Transverse colon (tissue), 4 donors: ENCODE results near the gene MBTD1. TPM values are rescaled to one million over a fixed set of nuclear protein-coding genes. Genes with fewer than 3 reads are reported as not detected.

ENCODE experiments used
- DNase-seq: peaks from one replicate; pipeline ENCODE4 v3.0.0-alpha.2; 2019
- H3K27ac ChIP-seq, 4 donors: fragments of 200-600 bp; sonication (generic); 2 replicates each; pipeline ENCODE4 v1.5.1; 2016 to 2018; ENCODE audit warnings: inconsistent platforms in 4 of 4
- H3K27me3 ChIP-seq: fragments of 200-600 bp; sonication (generic); 2 replicates; pipeline ENCODE4 v1.5.1; 2017; ENCODE audit warnings: inconsistent platforms
- H3K36me3 ChIP-seq, 4 donors: fragments of 200-600 bp; sonication (generic); 2 replicates each; pipeline ENCODE4 v1.5.1; 2017 to 2019; ENCODE audit warnings: inconsistent platforms in 4 of 4
- H3K4me1 ChIP-seq, 4 donors: fragments of 200-600 bp; sonication (generic); 2 replicates each; pipeline ENCODE4 v1.5.1; 2017 to 2020; ENCODE audit warnings: inconsistent platforms in 4 of 4
- H3K4me3 ChIP-seq, 4 donors: fragments of 200-600 bp; sonication (generic); 1 replicate in 1 of 4; 2 replicates in 3 of 4; pipeline versions ENCODE4 v1.5.1 to v1.6.1; 2017 to 2019; ENCODE audit warnings: inconsistent platforms in 4 of 4
- H3K9me3 ChIP-seq, 2 donors: fragments of 200-600 bp; sonication (generic); 2 replicates each; pipeline ENCODE4 v1.5.1; 2017 to 2019; ENCODE audit warnings: inconsistent platforms in 2 of 2
- EP300 ChIP-seq: sonication (generic); formaldehyde crosslinking; IDR thresholded peaks from one replicate; pipeline ENCODE4 v1.6.1; 2017; ENCODE audit warnings: antibody characterized with exemption, low read depth
- POLR2A ChIP-seq: fragments of 450-650 bp; IDR thresholded peaks from one replicate; pipeline ENCODE4 v1.6.1; 2016; ENCODE audit warnings: antibody characterized with exemption, mild to moderate bottlenecking, moderate library complexity
- POLR2AphosphoS5 ChIP-seq, 3 donors: sonication (generic); formaldehyde crosslinking; IDR thresholded peaks; one replicate each; pipeline ENCODE4 v1.6.1; 2016; ENCODE audit warnings: antibody characterized with exemption in 3 of 3
- WGBS, 2 donors: methylation state at CpG; one replicate each; pipeline ENCODE4 v1.1.5; 2018; ENCODE audit warnings: low coverage in 1 of 2; 5-methylcytosine and 5-hydroxymethylcytosine counted together
- in situ Hi-C, 4 donors: fragments of 200-750 bp; cut with MboI; loops; one replicate each; pipeline versions ENCODE4 v1.15.0 to v1.15.1; 2017; ENCODE audit warnings: low sequenced_read_pairs in 3 of 4, low pct_ligation_motif_present in 1 of 4, low pct_unique_long_range_greater_than_20kb in 1 of 4
- intact Hi-C: fragments of 100-400 bp; cut with DNase I; formaldehyde crosslinking; loops from one replicate; pipeline ENCODE4 v1.15.1; 2023; ENCODE audit warnings: low total_unique reads
- total RNA-seq, 4 donors: library from RNA; depleted of rRNA; stranded (reverse); fragments of >200 nt; gene quantifications; one replicate each; pipeline ENCODE4 v1.1.0, GENCODE V29; 2016
- TF ChIP-seq, protein P1 (sequence below), 5 experiments: fragments of 200-600 bp in 3 of 5; fragments of 450-650 bp in 2 of 5; sonication (generic) in 3 of 5; IDR thresholded peaks; 1 replicate in 2 of 5; 2 replicates in 3 of 5; pipeline ENCODE4 v1.5.1; 2016 to 2017; ENCODE audit warnings: antibody characterized with exemption in 5 of 5, inconsistent platforms in 3 of 5, mild to moderate bottlenecking in 2 of 5, moderate library complexity in 1 of 5

Gene MBTD1
- total RNA-seq, 4 donors from 2014 or later: 3.8 to 28.1 (median 12.3) TPM

DNA sequence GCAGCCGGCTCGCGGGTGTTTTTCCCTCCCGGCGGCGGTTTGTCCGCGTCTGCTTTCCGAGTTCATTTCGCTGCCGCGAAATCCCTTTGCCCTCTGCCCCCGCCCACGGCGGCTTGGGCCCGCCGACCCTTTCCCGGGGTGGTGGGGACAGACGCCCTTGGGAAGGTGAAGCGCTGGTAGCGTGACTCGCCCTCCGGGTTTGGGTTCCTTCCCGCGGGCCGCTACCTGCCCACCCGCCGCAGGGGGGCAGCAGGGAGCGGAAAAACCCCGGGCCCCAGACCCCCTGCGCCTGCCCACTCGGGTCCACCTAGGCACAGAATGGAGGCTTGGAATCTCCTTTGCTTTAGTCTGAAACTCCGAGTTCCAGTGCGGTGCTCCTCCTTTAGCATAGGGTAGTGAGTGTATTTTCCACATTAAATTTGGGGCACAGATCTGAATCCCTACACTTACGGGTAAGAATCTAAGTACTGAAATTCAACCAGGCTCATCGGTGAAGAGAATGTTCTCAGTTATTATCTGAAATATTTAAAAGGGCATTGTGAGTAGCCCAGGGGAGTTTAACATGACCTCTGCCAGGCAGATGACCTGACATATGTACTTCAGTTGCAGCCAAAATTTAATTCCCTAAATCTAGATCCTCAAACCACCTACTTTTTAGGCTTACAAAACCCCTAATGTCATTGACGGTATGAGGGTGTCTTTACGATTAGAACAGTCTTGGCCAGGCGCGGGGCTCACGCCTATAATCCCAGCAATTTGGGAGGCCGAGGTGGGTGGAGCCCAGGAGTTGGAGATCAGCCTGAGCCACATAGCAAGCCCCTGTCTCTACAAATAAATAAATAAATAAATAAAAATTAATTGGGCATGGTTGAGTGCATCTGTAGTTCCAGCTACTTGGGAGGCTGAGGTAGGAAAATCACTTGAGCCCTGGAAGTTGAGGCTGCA, 92.6 kb downstream of the MBTD1 start:
- intact Hi-C loops: no loop called here
- in situ Hi-C loops: loop anchor here in 2 of 4 donors (25.0 kb wide), 1 partner anchor 305 kb away; the partner anchor contains the start of gene TOB1 (in 2 of the 2)
- Histone ChIP-seq H3K27me3 (no peaks in the 10 kb centered on the region), H3K4me3 (peak overlapping the region; percentile 70 to 100 (median 92)), H3K27ac (peak overlapping the region; percentile 97 to 98 (median 98)), H3K9me3 (no peaks in the 10 kb centered on the region), H3K36me3 (peaks cover 0 to 11% (median 3%) of the 10 kb centered on the region in 4 donors), H3K4me1 (peaks cover 7 to 24% (median 17%) of the 10 kb centered on the region in 4 donors)
- peak; percentile 64 for DNase-seq
- WGBS, 2 donors: 0 to 8% methylated on average over 2 to 40 of the region's 42 CpGs
- TF ChIP-seq EP300 (no peak), POLR2AphosphoS5 (IDR thresholded peaks at IDR 0.05) (peak in 1 of 3 donors; percentile 4)
- TF ChIP-seq, protein P1, sequence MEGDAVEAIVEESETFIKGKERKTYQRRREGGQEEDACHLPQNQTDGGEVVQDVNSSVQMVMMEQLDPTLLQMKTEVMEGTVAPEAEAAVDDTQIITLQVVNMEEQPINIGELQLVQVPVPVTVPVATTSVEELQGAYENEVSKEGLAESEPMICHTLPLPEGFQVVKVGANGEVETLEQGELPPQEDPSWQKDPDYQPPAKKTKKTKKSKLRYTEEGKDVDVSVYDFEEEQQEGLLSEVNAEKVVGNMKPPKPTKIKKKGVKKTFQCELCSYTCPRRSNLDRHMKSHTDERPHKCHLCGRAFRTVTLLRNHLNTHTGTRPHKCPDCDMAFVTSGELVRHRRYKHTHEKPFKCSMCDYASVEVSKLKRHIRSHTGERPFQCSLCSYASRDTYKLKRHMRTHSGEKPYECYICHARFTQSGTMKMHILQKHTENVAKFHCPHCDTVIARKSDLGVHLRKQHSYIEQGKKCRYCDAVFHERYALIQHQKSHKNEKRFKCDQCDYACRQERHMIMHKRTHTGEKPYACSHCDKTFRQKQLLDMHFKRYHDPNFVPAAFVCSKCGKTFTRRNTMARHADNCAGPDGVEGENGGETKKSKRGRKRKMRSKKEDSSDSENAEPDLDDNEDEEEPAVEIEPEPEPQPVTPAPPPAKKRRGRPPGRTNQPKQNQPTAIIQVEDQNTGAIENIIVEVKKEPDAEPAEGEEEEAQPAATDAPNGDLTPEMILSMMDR (IDR thresholded peaks at IDR 0.05): peak; percentile 72 to 87 (median 74)

DNA sequence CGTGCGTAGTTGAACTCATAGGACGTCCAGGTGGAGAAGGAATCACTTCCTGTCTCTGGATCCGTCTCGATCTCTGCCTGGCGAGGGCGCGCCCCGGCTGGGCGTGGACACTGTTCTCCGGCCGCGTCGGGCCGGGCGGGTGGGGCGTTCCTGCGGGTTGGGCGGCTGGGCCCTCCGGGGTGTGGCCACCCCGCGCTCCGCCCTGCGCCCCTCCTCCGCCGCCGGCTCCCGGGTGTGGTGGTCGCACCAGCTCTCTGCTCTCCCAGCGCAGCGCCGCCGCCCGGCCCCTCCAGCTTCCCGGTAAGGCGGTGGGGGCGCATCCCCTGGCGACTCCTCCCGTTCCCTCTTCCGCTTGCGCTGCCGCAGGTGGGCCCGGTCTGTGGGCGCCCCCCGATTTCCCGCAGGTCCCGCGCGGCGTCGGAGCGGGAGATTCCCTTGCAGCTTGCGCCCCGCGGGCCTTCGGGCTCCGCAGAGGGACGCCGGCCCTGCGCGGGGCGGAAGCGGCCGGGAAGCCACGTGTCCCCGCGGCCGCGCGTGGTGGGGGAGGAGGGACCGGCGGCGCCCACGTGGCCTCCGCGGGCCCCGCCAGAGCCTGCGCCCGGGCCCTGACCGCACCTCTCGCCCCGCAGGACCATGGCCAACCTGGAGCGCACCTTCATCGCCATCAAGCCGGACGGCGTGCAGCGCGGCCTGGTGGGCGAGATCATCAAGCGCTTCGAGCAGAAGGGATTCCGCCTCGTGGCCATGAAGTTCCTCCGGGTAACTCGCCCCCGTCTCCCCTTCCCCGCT, 93.5 kb downstream of the MBTD1 start, which contains the start of gene NME2:
Gene NME2 (plus strand): TSS at position 214 of the 789 bp plus-strand sequence. CDS start 420 bp downstream, at position 634.
- Histone ChIP-seq H3K27me3 (no peaks in the 10 kb centered on the region), H3K4me3 (peak within 1 kb of the TSS; percentile 70 to 100 (median 92)), H3K4me1 (peaks cover 7 to 24% (median 17%) of the 10 kb centered on the region in 4 donors), H3K9me3 (no peaks in the 10 kb centered on the region), H3K36me3 (peaks cover 0 to 9% (median 2%) of the 10 kb centered on the region in 4 donors), H3K27ac (peak within 1 kb of the TSS; percentile 97 to 98 (median 98))
- TF ChIP-seq POLR2AphosphoS5 (IDR thresholded peaks at IDR 0.05) (peak; percentile 68 to 92 (median 91)), POLR2A (peak; percentile 5)
- TF ChIP-seq, protein P1 (IDR thresholded peaks at IDR 0.05): no peak
- peak; percentile 95 for DNase-seq
- 1% methylated on average over 53 of the region's 98 CpGs; no CpG with 5 or more reads in 1 of the 2 donors for WGBS, 2 donors
- intact Hi-C loops: no loop called here
- in situ Hi-C loops: loop anchor here in 2 of 4 donors (25.0 kb wide), 1 partner anchor 304 kb away; the partner anchor contains the start of gene TOB1 (in 2 of the 2)

DNA sequence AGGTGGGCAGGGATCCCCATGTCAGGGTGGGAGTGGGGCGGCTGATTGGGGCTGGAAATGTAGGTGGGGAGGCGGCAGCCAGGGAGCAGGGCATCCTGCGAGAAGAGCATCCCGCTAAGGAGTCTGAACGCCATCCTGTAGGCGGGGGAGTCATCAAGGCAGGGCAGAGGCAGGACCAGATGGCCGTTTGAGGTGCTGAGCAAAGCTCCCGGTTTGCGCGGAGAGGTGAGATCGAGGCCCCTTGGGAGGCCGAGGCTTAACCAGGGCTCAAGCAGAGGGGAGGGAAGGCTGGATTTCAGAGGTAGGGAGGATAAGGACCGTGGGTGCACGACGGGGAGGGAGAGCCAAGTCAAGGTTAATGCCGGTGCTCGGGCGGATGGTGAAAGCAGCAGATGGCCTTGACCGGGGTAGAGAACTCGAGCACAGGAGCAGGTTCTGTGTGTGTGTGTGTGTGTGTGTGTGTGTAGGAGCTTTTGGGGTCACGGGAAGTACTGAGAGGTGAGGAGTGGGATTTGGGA, 94.1 kb downstream of the MBTD1 start:
- DNase-seq: peak; percentile 43
- H3K27me3 ChIP-seq: no peaks in the 10 kb centered on the region
- H3K9me3 ChIP-seq: no peaks in the 10 kb centered on the region
- intact Hi-C loops: no loop called here
- no peak for TF ChIP-seq EP300
- peak; percentile 96 for TF ChIP-seq POLR2A
- no peak for TF ChIP-seq POLR2AphosphoS5 (IDR thresholded peaks at IDR 0.05)
- H3K27ac ChIP-seq: peak overlapping the region; percentile 97 to 98 (median 98)
- in situ Hi-C loops: loop anchor here in 2 of 4 donors (25.0 kb wide), 1 partner anchor 303 kb away; the partner anchor contains the start of gene TOB1 (in 2 of the 2)
- H3K4me3 ChIP-seq: peak overlapping the region; percentile 70 to 100 (median 92)
- peaks cover 7 to 24% (median 17%) of the 10 kb centered on the region in 4 donors for H3K4me1 ChIP-seq
- 13% methylated on average over 21 of the region's 21 CpGs; no CpG with 5 or more reads in 1 of the 2 donors for WGBS, 2 donors
- H3K36me3 ChIP-seq: peaks cover 0 to 14% (median 0%) of the 10 kb centered on the region in 4 donors

DNA sequence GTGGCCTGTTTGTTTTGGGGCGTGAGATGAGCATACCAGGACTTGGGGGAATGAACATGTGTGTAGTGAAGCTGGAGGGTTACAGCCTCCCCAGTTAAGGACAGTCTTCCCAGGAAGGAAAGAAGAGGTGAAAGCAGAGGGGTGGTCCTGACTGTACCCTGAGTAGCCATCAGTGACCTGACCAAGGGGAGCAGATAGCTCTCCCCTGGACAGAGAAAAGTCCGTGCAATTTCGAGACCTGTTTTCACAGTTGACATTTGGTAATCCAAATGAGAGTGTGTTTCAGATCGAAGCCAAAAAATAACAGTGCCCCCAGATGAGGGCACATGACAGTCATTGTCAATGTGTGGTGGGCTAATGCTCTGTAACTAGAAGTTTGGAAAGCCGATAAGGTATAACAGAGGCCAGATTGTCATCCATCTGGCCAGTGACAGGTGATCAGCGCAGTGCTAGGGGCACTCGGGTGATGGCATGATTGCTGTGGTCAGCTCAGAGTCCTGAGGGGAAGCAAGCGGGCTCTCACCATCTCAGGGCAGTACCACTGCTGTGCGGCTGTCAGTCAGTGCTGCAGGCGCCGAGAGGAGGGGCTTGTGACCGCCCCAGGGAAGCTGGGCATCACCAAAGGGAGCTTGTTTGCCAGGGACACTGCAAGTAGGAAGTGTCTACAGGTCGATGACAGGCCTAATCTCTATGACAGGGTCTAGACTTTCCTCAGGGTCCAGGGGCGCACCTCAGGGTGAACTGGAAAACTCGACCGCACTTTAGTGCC, 94.8 kb downstream of the MBTD1 start:
- H3K36me3 ChIP-seq: peaks cover 0 to 14% (median 0%) of the 10 kb centered on the region in 4 donors
- in situ Hi-C loops: loop anchor here in 2 of 4 donors (25.0 kb wide), 1 partner anchor 303 kb away; the partner anchor contains the start of gene TOB1 (in 2 of the 2)

More for the DNA sequence above, 94.8 kb downstream of the MBTD1 start:
- DNase-seq: no peak
- H3K9me3 ChIP-seq: no peaks in the 10 kb centered on the region
- 75% methylated on average over 16 of the region's 16 CpGs; no CpG with 5 or more reads in 1 of the 2 donors for WGBS, 2 donors
- H3K27me3 ChIP-seq: no peaks in the 10 kb centered on the region
- no peak for TF ChIP-seq POLR2AphosphoS5 (IDR thresholded peaks at IDR 0.05)
- no peak for TF ChIP-seq POLR2A
- TF ChIP-seq EP300: no peak
- peak overlapping the region; percentile 70 to 100 (median 92) for H3K4me3 ChIP-seq
- H3K27ac ChIP-seq: peak overlapping the region; percentile 97 to 98 (median 98)
- peaks cover 7 to 19% (median 15%) of the 10 kb centered on the region in 4 donors for H3K4me1 ChIP-seq
- intact Hi-C loops: no loop called here
